ENCODE measurements around the gene LRBA. TPM values are rescaled to one million over a fixed set of nuclear protein-coding genes. Genes with fewer than 3 reads are reported as not detected.
"Not testable (repeated sequence)": the region's sequence is repeated elsewhere in the genome, so short reads cannot be mapped to it uniquely, and the experiment has no call there.

The LRBA gene
- total RNA-seq, 2 donors from 2014 or later: 37.7 to 70.5 TPM

GRCh38 chr4:150574678-150575077 is 440.4 kb downstream of the LRBA start:
- no peak overlapping the region for H3K4me3 Mint-ChIP-seq

GRCh38 chr4:150573534-150573933 is 441.6 kb downstream of the LRBA start:
- DNase-seq (ENCODE audit: low spot score): no peak
- Mint-ChIP-seq H3K9me3 (no peaks in the 10 kb centered on the region), H3K4me1 (ENCODE audit: low read depth in 2 of 2) (peaks cover 14 to 15% of the 10 kb centered on the region in 2 donors), H3K27ac (peak overlapping the region; percentile 19 to 87), H3K4me3 (peak overlapping the region; percentile 28), H3K36me3 (no peaks in the 10 kb centered on the region), H3K27me3 (no peaks in the 10 kb centered on the region)
- ATAC-seq: peak; percentile 53 to 65

More at GRCh38 chr4:150574678-150575077, 440.4 kb downstream of the LRBA start:
- Mint-ChIP-seq H3K4me1 (ENCODE audit: low read depth in 2 of 2) (peaks cover 14 to 15% of the 10 kb centered on the region in 2 donors), H3K36me3 (peaks cover 8% of the 10 kb centered on the region), H3K27me3 (no peaks in the 10 kb centered on the region), H3K9me3 (no peaks in the 10 kb centered on the region), H3K27ac (no peak overlapping the region)
- no peak for DNase-seq (ENCODE audit: low spot score)
- ATAC-seq: no peak

GRCh38 chr4:150572704-150573504 is 442.2 kb downstream of the LRBA start:
- Mint-ChIP-seq H3K4me3 (peak overlapping the region; percentile 41), H3K27me3 (no peaks in the 10 kb centered on the region), H3K9me3 (no peaks in the 10 kb centered on the region), H3K27ac (peak overlapping the region; percentile 19 to 87), H3K4me1 (ENCODE audit: low read depth in 2 of 2) (peaks cover 14 to 15% of the 10 kb centered on the region in 2 donors), H3K36me3 (no peaks in the 10 kb centered on the region)
- ATAC-seq (peak; percentile 88 to 89), DNase-seq (ENCODE audit: low spot score) (no peak)

- Mint-ChIP-seq H3K27me3 (no peaks in the 10 kb centered on the region), H3K4me3 (no peak overlapping the region), H3K36me3 (peaks cover 4% of the 10 kb centered on the region), H3K27ac (no peak overlapping the region), H3K4me1 (ENCODE audit: low read depth in 2 of 2) (peaks cover 14 to 18% of the 10 kb centered on the region in 2 donors), H3K9me3 (no peaks in the 10 kb centered on the region)
- ATAC-seq (no peak), DNase-seq (ENCODE audit: low spot score) (no peak)
Observed at GRCh38 chr4:150570862-150571261, 444.2 kb downstream of the LRBA start.

DNA sequence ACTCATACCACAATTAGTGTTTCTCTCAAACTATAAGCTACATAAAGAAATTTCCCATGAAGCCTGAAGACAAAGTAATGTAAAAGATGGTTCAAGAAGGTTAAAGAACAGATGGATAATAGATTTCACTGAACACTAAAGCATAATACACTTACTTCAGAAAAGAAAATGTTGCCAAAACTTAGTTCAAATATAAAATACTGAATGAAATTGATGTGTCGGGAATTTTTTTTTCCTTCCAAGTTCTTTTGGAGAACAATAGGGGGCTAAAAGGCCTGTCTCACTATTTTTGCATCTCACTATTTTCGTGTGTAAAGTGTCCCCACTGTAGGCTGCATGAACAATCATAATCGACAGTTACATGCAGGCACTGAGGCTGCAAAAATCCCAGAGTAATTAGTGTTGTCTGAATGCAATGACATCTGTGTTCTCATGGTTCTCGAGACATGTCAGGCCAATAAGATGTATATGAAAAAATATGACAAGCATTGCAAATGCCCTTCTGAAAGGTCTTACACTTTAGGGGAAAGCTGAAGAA is 445.0 kb downstream of the LRBA start:
- DNase-seq (ENCODE audit: low spot score): no peak
- Mint-ChIP-seq H3K27me3 (no peaks in the 10 kb centered on the region), H3K4me3 (no peak overlapping the region), H3K9me3 (peaks cover under 1% of the 10 kb centered on the region), H3K27ac (peak overlapping the region in 1 of 2 donors; percentile 11), H3K4me1 (ENCODE audit: low read depth in 2 of 2) (peaks cover 14 to 19% of the 10 kb centered on the region in 2 donors), H3K36me3 (peaks cover 6% of the 10 kb centered on the region)
- no peak for ATAC-seq

DNA sequence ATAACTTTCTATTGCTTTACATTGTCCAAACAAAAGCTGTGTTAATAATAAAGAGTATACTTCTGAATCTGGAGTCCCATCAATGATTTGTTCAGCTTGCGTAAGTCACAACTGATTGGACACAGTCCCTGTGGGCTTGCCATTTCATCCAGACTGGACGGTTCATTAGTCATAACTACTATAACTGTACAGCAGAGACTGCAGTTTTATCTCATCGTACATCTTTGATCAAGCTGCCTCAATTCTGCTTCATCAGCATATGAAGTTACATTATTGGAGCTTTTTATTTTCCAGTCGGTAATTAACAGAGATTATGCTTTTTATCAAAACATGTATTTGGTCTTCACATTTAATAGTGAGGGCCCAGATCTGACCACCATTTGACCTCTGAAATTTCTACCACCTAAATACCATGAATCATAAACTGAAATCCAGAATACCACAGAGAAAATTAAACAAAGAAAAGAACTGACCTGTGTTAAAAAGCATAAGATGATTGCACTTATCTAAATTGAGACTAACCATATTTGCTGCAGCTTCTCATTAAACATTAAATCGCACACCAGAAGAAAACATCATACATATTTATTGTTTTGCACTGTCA is 445.6 kb downstream of the LRBA start:
- Mint-ChIP-seq H3K36me3 (peaks cover 11% of the 10 kb centered on the region), H3K4me3 (no peak overlapping the region), H3K27me3 (no peaks in the 10 kb centered on the region), H3K27ac (peak overlapping the region in 1 of 2 donors; percentile 11), H3K4me1 (ENCODE audit: low read depth in 2 of 2) (peaks cover 14 to 19% of the 10 kb centered on the region in 2 donors), H3K9me3 (peaks cover 7% of the 10 kb centered on the region)
- ATAC-seq: no peak
- no peak for DNase-seq (ENCODE audit: low spot score)

GRCh38 chr4:150567070-150567469 is 448.0 kb downstream of the LRBA start:
- no peak overlapping the region for H3K4me3 Mint-ChIP-seq
- H3K27ac Mint-ChIP-seq: peak overlapping the region in 1 of 2 donors; percentile 7
- no peaks in the 10 kb centered on the region for H3K27me3 Mint-ChIP-seq
- ATAC-seq (no peak), DNase-seq (ENCODE audit: low spot score) (no peak)
- H3K9me3 Mint-ChIP-seq: peaks cover 7% of the 10 kb centered on the region
- H3K36me3 Mint-ChIP-seq: peaks cover 18% of the 10 kb centered on the region
- H3K4me1 Mint-ChIP-seq (ENCODE audit: low read depth in 2 of 2): peaks cover 0 to 6% of the 10 kb centered on the region in 2 donors

DNA sequence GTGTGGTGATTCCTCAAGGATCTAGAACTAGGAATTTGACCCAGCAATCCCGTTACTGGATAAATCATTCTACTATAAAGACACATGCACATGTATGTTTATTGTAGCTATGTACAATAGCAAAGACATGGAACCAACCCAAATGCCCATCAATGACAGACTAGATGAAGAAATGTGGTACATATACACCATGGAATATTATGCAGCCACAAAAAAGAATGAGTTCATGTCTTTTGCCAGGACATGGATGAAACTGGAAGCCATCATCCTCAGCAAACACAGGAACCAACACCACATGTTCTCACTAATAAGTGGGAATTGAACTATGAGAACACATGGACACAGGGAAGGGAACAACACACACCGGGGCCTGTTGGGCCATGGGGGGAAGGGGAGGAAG is 450.1 kb downstream of the LRBA start:
- not testable (repeated sequence) for H3K27me3 Mint-ChIP-seq; H3K27ac Mint-ChIP-seq; H3K4me1 Mint-ChIP-seq (ENCODE audit: low read depth in 2 of 2); H3K9me3 Mint-ChIP-seq; H3K4me3 Mint-ChIP-seq; ATAC-seq; DNase-seq (ENCODE audit: low spot score)
- H3K36me3 Mint-ChIP-seq: peaks cover 18% of the 10 kb centered on the region

DNA sequence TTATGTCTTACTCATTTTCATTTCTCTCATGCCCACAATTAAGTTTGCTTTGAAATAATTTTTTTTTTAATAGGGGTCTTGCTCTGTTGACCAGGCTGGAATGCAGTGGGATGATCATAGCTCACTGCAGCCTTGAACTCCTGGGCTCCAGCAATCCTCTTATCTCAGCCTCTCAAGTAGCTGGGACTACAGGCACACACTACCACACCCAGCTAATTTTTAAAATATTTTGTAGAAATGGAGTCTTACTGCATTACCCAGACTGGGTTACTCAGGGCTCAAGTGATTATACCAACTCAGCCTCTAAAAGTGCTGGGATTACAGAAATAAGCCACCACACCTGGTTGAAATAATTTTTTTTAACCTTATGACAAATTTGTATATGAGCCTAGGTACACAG is 452.3 kb downstream of the LRBA start:
- Mint-ChIP-seq H3K4me3 (no peak overlapping the region), H3K9me3 (peaks cover 7% of the 10 kb centered on the region)

DNA sequence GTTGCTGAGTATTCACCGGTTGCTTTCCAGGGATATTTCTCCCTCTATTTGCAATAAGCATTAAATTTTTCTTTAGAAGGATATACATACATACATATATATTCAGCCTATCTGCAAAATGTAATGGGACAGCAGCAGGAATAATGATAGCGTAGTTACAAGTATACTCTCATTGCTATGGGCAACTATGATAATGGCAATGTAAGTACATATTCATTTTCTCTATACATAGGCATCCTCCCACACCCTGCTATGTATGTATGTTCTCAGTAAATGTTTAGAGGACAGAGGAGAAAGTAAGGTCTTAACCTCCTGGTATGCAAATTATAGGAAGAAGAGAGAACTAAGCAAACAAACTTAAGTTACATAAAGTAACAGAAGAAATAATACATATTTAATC is 452.8 kb downstream of the LRBA start:
- peaks cover 7% of the 10 kb centered on the region for H3K9me3 Mint-ChIP-seq
- DNase-seq (ENCODE audit: low spot score) (no peak), ATAC-seq (no peak)
- H3K4me1 Mint-ChIP-seq (ENCODE audit: low read depth in 2 of 2): peaks cover 0 to 3% of the 10 kb centered on the region in 2 donors
- no peak overlapping the region for H3K4me3 Mint-ChIP-seq
- no peak overlapping the region for H3K27ac Mint-ChIP-seq
- peaks cover 14% of the 10 kb centered on the region for H3K36me3 Mint-ChIP-seq
- no peaks in the 10 kb centered on the region for H3K27me3 Mint-ChIP-seq

More for the DNA sequence above, 452.3 kb downstream of the LRBA start:
- Mint-ChIP-seq H3K36me3 (peaks cover 18% of the 10 kb centered on the region), H3K4me1 (ENCODE audit: low read depth in 2 of 2) (peaks cover 0 to 5% of the 10 kb centered on the region in 2 donors), H3K27me3 (no peaks in the 10 kb centered on the region), H3K27ac (no peak overlapping the region)
- DNase-seq (ENCODE audit: low spot score) (no peak), ATAC-seq (no peak)

DNA sequence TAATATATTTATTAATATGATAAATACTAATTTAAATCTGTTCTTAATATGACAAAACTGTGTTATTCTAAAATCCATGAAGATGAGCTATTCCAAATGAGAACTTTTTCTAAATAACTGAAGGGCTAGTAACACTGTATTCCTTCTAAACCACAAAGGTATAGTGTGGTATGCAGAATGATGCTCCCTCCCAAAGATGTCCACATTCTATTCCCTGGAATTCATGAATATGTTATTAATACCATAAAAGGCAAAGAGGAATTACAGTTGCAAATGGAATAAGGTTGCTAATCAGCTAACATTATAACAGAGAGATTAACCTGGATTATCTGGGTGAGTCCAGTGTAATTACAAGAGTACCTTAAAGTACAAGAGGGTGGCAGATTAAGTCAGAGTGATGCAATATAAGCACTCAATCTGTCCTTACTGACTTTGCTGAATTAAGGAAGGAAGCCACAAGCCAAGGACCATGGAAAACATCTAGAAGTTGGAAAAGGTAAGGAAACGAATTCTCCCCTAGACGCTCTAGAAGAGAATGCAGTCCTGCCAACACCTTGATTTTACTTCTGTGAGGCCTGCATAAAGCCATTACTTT is 453.8 kb downstream of the LRBA start:
- Mint-ChIP-seq H3K27ac (no peak overlapping the region), H3K36me3 (peaks cover 14% of the 10 kb centered on the region), H3K4me3 (no peak overlapping the region), H3K9me3 (peaks cover 7% of the 10 kb centered on the region), H3K27me3 (no peaks in the 10 kb centered on the region), H3K4me1 (ENCODE audit: low read depth in 2 of 2) (peaks cover 0 to 3% of the 10 kb centered on the region in 2 donors)
- ATAC-seq (no peak), DNase-seq (ENCODE audit: low spot score) (no peak)

- H3K9me3 Mint-ChIP-seq; H3K4me3 Mint-ChIP-seq; H3K27ac Mint-ChIP-seq; H3K36me3 Mint-ChIP-seq; ATAC-seq; H3K4me1 Mint-ChIP-seq (ENCODE audit: low read depth in 2 of 2); DNase-seq (ENCODE audit: low spot score); H3K27me3 Mint-ChIP-seq: not testable (repeated sequence)
Observed at GRCh38 chr4:150557811-150558210, 457.3 kb downstream of the LRBA start.

DNA sequence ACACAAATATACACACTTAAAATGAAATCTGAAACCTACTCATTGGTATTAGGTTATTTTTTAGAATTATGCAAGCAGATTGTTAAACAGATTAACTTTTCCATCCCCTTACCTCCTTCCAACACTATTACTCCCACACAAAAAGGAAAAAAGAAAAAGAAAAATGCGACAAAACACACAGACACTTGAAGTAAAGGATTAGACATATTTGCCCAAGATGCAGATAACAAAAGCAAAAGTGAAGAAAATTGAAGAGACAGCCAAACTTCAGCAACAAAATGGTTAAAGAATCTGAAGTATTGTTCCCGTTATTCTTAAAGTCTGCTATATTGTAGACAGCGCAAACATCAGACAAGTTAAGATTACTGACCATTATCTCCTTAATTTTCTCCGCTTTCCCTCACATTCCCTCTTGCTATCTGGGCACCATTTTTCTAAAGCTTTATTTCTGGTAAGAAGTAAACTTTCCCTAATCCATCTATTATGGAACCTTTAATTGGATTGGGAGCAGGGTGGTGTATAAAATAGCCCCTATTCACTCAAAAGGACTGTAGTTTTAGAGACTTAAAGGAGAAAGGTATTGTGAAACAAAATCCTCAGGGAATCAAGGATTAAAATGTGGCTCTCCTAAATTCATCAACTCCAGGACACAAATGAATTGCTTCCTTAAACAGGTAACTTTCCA is 467.8 kb downstream of the LRBA start:
- peaks cover 5 to 8% of the 10 kb centered on the region in 2 donors for H3K4me1 Mint-ChIP-seq (ENCODE audit: low read depth in 2 of 2)
- ATAC-seq: no peak

More for the DNA sequence above, 467.8 kb downstream of the LRBA start:
- H3K36me3 Mint-ChIP-seq: no peaks in the 10 kb centered on the region
- H3K4me3 Mint-ChIP-seq: no peak overlapping the region
- no peak for DNase-seq (ENCODE audit: low spot score)
- H3K27me3 Mint-ChIP-seq: no peaks in the 10 kb centered on the region
- no peaks in the 10 kb centered on the region for H3K9me3 Mint-ChIP-seq
- H3K27ac Mint-ChIP-seq: no peak overlapping the region
